ENCODE measurements around the gene TPP2.

The TPP2 gene

GRCh38 chr13:102697264-102697663, 100.5 kb downstream of the TPP2 start:
- no peak for DNase-seq
- in situ Hi-C loops (cut with HindIII; ENCODE audit: low pct_ligation_motif_present, low sequenced_read_pairs): no loop called here
- no peaks in the 10 kb centered on the region for H3K27me3 ChIP-seq (replicated peaks)
- H3K36me3 ChIP-seq (replicated peaks): no peaks in the 10 kb centered on the region
- no peak for TF ChIP-seq CTCF (IDR thresholded peaks at IDR 0.05; ENCODE audit: low read depth, low read length, missing control alignments)
- no peak overlapping the region for H3K4me3 ChIP-seq (ENCODE audit: low read depth, low read length)
- no peak overlapping the region for H3K27ac ChIP-seq

DNA sequence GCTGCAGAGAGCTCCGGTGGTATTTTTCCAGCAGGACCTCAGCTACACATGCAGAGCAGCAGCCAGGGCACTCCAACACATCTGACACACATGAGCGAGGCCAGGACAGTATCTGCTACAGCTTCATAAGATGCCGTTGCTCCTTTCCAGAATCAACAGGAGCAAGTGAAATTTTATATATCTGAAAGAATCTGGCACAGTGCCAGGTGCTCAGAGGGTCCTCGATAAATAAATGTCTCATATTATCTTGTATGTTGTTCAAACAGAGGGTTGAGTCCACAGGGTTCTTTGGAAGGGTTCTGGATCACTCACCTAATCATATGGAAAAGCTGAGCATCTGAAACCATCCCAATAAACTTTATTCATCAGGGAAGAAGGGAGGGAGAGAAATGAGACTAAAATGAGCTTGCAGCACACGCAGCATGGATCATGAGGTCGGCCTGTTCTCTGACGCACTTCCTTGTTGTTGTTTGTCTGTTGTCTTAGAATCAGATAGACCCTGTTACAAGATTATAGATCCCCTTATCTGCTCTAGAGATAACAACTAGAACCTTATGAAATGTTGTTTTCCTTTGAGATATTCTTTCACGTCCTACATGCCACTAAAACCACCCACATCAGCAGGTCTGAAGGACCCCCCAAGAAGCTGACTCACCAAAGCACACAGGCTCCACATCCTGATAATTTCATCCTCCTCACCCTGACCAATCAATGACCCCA, 101.3 kb downstream of the TPP2 start:
- no peak overlapping the region for H3K4me3 ChIP-seq (ENCODE audit: low read depth, low read length)
- H3K27ac ChIP-seq: peak overlapping the region; percentile 34
- DNase-seq: peak; percentile 53
- in situ Hi-C loops (cut with HindIII; ENCODE audit: low pct_ligation_motif_present, low sequenced_read_pairs): no loop called here
- no peaks in the 10 kb centered on the region for H3K36me3 ChIP-seq (replicated peaks)
- no peak for TF ChIP-seq CTCF (IDR thresholded peaks at IDR 0.05; ENCODE audit: low read depth, low read length, missing control alignments)
- H3K27me3 ChIP-seq (replicated peaks): no peaks in the 10 kb centered on the region

DNA sequence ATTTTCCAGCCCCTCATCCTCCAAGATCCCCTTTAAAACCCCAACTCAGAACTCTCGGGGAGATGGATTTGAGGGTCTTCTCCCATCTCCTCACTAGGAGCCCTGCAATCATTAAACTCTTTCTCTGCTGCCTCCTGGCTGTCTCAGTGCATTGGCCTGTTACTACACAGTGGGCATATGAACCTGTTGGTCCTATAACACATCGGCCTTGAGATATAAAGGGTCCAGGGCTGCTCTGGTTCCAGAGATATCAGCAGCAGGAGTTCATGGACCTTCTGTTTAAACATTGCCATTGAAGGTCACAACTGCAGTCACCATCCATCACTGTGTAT, 101.8 kb downstream of the TPP2 start:
- in situ Hi-C loops (cut with HindIII; ENCODE audit: low pct_ligation_motif_present, low sequenced_read_pairs): no loop called here
- Histone ChIP-seq H3K27ac (no peak overlapping the region), H3K36me3 (replicated peaks) (no peaks in the 10 kb centered on the region), H3K4me3 (ENCODE audit: low read depth, low read length) (no peak overlapping the region), H3K27me3 (replicated peaks) (no peaks in the 10 kb centered on the region)
- DNase-seq: no peak
- no peak for TF ChIP-seq CTCF (IDR thresholded peaks at IDR 0.05; ENCODE audit: low read depth, low read length, missing control alignments)

DNA sequence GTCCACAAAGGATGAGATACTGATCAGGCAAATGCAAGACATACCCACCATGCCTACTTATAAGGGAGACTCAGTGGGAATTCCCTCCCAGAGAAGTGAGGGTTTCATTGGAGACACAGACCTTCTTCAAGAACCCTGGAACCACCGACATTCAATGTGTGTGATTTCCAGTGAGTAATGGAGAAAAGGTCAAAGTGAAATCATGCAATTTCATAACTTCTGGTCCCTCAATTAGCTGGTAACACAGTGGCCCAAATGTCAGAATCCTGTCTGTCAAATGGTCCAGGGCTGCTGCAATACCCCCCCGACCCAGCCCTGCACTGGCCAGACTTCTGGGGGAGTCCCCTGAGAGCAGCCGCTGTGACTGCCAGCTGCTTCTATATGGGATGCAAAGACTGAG, 102.7 kb downstream of the TPP2 start:
- H3K27me3 ChIP-seq (replicated peaks): no peaks in the 10 kb centered on the region
- H3K36me3 ChIP-seq (replicated peaks): no peaks in the 10 kb centered on the region
- DNase-seq: no peak
- in situ Hi-C loops (cut with HindIII; ENCODE audit: low pct_ligation_motif_present, low sequenced_read_pairs): no loop called here
- H3K27ac ChIP-seq: no peak overlapping the region
- TF ChIP-seq CTCF (IDR thresholded peaks at IDR 0.05; ENCODE audit: low read depth, low read length, missing control alignments): no peak
- H3K4me3 ChIP-seq (ENCODE audit: low read depth, low read length): no peak overlapping the region

GRCh38 chr13:102700088-102701031, 103.6 kb downstream of the TPP2 start:
- no peak for DNase-seq
- Histone ChIP-seq H3K27me3 (replicated peaks) (no peaks in the 10 kb centered on the region), H3K36me3 (replicated peaks) (no peaks in the 10 kb centered on the region), H3K4me3 (ENCODE audit: low read depth, low read length) (no peak overlapping the region), H3K27ac (peak overlapping the region; percentile 0)
- TF ChIP-seq CTCF (IDR thresholded peaks at IDR 0.05; ENCODE audit: low read depth, low read length, missing control alignments): no peak
- in situ Hi-C loops (cut with HindIII; ENCODE audit: low pct_ligation_motif_present, low sequenced_read_pairs): no loop called here
